GM18502 (cell line): ENCODE measurements around the gene CBFA2T2.
A peak's percentile ranks its signal among the peaks of the same experiment; 100 is the strongest.
"Not testable (repeated sequence)": the region's sequence is repeated elsewhere in the genome, so short reads cannot be mapped to it uniquely, and the experiment has no call there.

Experiments used
- ATAC-seq: cut with Tn5 transposase; IDR thresholded peaks from one replicate; pipeline ENCODE4 v1.9.1; 2021; ENCODE audit warnings: mild to moderate bottlenecking; ENCODE audit not compliant: unreplicated experiment, poor library complexity

The CBFA2T2 gene

DNA sequence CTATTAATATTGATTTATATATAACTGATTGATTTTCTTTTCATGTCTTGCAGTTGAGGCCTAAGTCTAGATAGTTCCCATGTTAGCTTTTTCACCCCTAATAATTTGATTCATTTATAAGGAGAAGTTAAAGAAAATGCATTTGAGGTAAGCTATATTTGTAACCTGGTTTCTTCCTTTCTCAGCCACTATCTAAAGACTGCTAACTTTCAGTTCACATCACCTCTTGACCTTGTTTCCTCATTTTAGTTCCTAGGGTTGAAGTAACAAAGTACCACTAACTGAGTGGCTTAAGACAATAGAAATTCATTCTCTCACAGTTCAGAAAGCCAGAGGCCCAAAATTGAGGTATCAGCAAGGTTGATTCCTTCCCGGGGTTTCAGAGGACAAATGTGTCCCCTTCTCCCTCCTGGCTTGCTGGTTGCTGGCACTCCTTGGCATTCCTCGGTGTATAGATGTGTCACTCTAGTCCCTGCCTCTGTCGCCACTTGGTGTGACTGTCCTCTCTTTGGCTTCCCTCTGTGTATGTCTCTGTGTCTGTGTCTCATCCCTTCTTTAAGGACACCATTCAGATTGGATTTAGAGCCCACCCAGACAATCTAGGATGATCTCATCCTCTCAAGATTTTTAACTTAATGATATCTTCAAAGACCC, 116.3 kb downstream of the CBFA2T2 start:
- ATAC-seq: peak; percentile 65

DNA sequence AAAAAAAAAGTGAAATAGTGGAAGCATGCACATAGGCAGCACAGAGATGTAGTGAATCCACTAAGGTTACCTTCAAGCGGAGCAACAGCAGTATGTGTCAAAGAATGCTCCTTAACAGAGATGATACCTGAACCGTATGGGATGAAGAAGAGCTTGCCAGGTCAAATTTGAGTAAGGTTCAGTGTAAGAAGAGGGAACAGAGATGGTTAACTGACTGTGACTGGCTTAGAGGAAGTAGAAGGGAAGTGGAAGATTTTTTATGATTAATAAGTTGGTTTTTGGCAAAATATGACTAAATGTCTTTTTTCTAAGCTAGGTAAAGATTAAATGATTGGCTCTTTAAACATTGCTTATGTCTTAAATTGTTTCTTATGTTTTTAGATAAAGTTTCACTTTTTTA, 119.6 kb downstream of the CBFA2T2 start:
- ATAC-seq: no peak

DNA sequence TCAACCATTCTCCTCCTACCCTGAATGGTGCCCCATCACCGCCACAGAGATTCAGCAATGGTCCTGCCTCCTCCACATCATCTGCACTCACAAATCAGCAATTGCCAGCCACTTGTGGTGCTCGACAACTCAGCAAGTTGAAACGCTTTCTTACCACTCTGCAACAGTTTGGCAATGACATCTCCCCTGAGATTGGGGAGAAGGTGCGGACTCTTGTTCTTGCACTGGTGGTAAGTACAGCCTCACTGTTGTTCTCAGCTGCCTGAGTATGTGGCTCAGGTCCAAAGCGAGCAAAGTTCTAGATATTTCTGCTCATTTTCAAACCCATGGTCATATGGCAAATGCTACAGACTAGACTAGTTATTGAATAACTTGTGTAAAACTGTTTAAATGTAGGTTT, 121.2 kb downstream of the CBFA2T2 start:
- no peak for ATAC-seq

DNA sequence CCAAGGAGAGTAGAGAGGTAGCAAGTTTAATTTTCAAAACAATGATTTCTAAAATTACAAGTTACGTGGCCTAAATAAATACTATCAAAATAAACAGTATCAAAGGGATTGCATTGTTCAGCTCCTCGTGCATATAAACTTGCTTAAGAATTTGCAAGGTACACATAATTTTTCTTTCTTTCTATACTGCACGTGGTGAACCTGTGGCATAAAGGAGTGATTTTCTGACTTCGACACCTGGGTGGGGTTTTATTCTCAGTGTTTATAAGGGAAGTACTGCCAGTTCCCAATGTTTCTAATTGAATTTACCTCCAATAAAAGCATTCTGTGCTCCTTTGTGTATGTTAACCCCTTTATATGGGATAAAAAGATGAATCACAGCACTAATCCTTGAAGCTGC, 122.1 kb downstream of the CBFA2T2 start:
- no peak for ATAC-seq

DNA sequence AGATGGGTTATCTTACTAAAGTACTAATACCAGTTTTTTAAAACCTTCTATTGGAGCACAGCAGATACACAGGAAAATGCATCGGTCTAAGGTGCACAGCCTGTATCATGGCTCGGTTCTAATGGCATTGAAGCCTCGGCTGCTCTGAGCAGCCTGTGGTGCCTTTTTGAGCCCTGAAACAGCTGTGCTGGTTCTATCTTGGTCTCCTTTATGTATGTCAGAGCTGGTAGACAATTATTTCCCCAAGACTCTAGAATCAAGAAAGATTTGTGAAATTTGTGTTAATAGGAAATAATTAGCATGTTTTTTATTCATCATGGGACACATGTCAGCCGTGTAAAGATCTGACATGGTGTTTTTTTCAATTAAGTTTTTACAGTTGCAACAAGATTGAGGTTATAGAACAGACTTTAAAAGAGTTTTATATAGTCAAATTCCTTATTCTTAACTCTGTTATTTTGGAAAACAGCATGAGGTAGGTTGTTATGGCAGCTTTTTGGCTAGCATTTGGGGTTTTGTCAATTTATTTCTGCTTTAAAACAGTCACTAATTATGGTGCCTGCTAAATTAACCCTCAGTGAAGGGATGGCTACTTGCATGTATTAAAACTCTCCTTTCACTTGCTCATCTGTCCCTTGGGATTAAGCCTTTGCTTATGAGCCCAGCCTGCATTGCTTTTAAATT, 132.0 kb downstream of the CBFA2T2 start:
- no peak for ATAC-seq

DNA sequence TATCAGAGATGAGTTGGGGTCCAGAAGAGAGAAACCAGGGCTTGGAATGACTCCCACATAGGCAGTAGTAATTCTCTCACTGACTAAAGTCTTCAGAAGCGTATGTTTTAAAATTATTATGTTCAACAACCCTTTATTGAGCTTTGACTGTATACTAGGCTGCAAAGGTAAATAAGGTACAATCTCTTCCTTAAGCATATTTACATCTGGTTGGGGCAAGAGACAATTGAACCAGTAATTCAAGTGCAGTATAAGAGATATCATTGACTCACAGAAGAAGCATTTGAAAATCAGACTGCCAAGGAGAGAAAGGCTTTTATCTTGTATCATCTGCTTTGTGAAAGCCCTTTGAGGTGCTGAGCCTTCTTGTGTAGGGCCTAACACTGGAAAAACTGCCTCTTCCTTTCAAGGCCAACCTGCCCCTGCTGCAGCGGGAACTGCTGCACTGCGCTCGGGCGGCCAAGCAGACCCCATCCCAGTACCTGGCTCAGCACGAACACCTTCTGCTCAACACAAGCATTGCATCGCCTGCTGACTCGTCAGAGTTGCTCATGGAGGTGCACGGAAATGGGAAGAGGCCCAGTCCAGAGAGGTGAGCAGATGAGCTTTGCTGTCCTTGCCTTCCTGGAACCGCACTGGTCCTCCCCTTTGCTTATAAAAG, 132.9 kb downstream of the CBFA2T2 start:
- ATAC-seq: no peak

DNA sequence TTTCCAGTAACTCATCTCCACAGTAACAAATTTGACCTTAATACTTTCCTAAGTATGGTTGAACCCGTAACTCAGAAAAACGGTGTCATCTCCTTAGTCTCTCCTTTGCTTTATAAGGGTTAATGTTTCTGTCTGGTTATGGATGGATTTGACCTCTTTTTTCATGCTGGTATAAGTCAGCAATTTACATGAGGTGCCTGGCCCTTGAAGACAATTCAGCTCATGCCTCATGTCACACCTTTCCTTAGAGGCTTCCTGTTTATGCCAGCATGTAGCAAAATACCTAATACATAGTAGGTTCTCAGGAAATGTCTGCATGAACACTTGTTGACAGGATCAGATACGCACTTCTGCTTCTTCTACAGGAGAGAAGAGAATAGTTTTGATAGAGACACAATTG, 134.5 kb downstream of the CBFA2T2 start:
- no peak for ATAC-seq

DNA sequence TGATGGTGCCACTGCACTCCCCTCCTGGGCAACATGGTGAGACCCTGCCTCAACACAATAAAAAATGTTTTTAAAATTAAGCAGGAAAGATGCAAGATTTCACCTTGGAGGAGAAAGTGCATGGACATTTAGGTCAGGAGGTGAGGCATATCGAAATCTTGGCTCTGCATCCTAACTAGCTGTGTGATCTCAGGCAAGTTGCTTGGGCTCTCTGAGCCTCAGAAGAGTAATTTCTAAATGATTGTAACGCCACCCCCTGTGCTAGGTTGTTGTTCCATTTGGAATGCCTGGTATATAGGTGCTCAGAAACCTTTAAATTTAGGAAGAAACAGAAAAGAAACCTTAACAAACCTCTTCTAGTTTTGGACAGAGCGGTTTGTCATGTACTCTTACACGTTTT, 136.3 kb downstream of the CBFA2T2 start:
- ATAC-seq: no peak

DNA sequence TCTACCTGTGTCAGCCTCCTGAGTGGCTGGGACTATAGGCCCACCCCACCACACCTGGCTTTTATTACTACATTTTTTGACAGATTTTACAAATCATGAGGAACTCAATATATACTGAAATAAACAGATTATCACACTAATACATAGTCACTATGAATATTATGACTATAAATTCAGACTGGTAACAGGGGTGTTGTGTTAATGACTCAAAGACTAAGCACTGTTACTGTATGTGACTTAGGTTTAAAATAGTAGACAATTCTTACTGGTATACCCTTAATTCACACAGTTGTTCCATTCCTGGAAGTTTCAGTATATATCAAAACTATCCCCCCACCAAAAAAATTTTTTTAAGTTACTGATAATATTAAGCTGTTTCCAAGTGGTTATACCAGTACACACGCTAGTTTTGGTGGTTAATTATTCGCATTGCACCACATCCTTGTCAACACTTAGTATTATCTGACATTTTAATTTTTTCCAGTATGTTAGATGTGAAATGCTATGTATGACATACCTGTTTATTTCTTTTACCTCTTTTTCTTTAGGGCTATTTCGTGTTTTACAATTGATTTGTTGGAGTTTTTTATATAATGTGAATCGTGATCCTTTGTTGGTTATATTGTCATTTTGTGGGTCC, 137.8 kb downstream of the CBFA2T2 start:
- ATAC-seq: no peak

DNA sequence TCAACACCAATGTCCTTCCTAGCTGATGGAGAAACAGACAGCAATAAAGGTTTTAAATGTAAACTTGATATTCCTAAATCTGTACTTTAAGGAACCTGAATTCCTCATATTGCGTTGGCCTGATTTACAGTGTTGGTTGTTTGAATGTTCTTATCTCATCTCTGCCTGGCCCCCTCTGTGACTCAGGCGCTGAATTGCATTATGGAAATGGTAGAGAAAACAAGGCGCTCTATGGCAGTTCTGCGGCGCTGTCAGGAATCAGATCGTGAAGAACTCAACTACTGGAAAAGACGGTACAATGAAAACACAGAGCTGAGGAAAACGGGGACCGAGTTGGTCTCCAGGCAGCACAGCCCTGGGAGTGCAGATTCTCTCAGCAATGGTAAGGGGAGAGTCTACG, 139.6 kb downstream of the CBFA2T2 start:
- ATAC-seq: no peak

DNA sequence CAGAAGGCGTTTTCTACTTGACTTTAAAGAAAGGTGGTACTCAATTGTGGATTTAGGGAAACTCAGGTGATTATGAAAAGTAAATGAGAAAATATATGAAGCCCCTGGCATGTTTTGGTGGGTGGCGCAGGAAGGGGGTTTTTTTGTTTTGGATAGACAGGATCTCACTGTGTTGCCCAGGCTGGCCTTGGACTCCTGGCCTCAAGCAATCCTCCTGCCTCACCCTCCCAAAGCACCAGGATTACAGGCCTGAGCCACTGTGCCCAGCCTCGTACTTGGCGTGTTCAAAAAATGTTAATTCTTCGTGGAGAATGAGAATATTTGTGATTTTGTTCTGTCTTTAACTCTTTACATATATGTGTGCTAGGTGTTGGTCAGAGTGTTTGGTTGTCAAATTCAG, 140.1 kb downstream of the CBFA2T2 start:
- no peak for ATAC-seq

DNA sequence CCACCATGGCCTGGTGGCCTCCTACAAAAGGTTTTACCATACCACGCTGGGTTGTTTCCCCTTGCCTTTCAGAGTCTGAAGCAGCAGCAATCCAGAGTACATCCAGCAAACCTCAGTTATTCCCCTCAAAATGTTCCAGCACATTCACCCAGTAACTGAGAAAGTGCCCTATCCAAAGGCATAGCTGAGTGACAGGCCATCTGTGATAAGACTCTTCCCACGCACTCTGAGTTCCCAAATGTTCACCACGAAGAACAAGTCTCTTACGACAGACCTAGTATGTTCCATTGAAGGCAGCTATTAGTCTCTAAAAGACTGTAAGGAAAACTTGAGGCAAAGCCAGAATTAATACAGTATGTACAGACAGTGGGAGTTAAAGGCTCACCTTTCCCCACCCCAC, 140.6 kb downstream of the CBFA2T2 start:
- no peak for ATAC-seq

DNA sequence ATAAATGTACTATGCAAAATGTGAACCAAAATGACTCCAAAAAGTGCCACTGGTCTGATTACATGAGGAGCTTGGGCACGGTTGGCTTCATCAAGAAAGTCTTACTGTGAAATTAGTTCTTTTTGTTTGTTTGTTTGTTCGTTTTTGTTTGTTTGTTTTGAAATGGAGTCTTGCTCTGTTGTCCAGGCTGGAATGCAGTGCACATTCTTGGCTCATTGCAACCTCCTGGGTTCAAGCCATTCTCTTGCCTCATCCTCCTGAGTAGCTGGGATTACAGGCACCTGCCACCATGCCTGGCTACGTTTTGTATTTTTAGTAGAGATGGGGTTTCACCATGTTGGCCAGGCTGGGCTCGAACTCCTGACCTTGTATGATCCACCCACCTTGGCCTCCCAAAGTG, 142.0 kb downstream of the CBFA2T2 start:
- ATAC-seq: not testable (repeated sequence)

DNA sequence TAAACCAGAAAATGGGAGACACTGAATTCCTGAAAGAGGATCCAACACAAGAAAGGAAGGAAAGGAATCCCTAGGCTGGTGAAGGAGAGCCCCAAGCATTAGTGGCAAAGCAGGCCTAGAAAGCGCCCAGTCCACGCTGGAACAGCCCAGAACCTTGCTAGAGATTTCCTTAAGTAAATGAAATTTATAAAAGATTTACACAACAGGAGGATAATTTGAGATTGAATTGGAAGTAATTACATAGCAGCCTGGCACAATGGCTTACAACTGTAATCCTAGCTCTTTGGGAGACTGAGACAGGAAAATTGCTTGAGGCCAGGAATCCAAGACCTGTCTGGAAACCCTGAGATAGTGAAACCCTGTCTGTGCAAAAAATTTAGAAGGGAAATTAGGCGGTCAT, 145.4 kb downstream of the CBFA2T2 start:
- no peak for ATAC-seq

DNA sequence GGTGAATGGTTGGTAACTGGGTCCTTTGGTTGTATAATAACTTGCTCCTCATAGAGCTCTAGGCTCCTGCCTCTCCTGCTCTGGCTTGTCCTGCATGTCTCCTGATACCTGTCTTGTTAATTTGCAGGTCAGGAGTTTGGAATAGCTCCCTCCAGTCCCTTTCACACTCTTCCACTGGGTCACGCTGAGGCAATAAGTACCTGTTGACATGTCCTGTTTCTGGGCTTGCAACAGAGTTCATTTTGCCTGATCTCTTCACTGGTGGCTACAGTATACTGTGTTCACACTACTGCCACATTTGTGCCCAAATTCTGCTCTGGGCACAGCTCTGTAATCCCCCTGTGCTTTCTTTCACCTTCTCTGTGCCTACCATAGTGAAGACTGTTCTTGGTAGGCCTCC, 146.9 kb downstream of the CBFA2T2 start:
- no peak for ATAC-seq

DNA sequence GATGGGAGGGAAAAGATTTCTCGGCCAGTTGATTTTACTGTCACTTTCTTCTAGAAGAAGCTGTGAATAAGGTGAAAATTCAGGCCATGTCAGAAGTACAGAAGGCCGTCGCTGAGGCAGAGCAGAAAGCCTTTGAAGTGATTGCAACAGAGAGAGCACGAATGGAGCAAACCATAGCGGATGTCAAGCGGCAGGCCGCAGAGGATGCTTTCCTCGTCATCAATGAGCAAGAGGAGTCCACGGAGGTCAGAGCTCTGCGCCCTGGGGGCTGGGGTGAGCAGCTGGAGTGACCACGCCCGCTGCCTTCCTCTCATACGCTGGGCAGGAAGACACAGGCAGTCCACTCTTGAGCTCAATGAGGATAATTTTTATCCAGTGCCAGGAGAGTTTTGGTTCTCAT, 150.4 kb downstream of the CBFA2T2 start:
- ATAC-seq: no peak

DNA sequence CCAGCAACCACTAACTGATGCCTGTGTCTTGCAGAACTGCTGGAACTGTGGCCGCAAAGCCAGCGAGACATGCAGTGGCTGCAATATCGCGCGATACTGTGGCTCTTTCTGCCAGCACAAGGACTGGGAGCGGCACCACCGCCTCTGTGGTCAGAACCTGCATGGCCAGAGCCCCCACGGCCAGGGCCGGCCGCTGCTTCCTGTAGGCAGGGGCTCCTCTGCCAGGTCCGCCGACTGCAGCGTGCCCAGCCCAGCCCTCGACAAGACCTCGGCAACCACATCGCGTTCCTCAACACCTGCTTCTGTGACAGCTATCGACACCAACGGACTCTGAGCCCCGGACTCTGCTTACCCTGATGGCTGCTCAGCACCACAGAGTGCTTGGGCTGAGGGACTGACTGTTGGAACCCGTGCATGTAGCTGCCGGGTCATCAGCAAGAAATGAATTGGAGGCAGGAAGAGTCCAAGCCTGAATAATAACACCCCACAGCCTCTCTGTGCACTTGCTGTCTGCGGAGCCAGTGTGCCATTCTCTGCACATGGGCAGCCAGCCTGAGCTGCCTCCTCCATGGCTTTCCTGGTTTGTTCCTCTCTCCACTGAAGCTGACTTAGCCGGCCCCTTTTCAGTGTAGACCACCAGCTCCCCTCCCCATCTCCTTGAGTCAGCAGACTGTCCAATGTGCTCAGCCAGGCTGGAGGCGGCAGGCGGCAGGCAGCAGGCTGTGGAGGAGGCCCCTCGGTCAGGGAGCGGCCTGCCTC, 154.6 kb downstream of the CBFA2T2 start:
- ATAC-seq: no peak

DNA sequence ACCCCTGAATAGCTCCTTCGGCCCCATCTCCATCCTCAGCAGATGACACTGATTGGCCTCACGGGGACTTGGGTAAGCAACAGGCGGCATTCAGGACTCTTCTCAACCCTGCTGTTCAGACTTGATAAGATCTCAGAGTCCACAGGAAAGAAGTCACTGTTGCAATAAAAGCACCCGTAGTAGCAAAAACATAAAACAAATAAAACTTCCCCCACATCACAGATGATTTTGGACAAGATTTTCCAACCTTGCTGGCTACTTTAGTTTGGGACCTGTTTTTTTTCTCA, 155.1 kb downstream of the CBFA2T2 start:
- no peak for ATAC-seq

DNA sequence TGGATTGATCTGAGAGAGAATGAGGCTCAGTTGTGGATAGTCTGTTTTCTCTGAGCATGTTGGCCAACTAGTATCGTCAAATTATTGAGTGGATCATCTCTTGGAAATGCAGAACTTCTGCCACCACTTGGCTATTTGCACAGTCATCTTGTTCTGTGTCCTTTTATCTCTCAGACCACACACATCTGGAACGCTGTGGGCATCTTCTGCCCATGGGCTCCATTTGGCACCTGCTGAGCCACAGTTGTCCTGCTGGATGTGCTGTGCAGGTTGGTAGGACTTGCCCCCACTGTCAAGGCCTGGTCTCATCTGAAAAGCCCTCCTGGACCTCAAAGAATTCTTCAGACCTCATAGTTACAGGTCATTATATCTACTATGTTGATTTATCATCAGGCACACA, 155.5 kb downstream of the CBFA2T2 start:
- ATAC-seq: no peak

DNA sequence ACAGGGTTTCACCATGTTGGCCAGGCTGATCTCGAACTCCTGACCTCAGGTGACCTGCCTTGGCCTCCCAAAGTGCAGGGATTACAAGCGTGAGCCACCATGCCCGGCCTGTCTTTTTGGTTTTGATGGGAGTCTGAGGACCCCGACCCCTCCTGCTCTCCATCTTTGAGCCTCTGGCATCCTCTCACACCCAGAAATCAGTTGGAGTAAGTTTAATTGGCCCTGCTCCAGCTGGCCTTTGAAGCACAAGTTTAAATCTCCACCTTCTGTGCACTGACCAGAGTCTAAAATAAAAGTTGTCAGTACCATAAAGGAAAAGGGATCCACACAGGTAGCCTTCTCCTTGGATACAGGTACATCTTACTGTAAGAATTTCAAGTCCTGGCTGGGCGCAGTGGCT, 156.3 kb downstream of the CBFA2T2 start:
- no peak for ATAC-seq
